Endothelial cell of umbilical vein (primary cell): ENCODE data around the gene FAM32A. TPM values are rescaled to one million over a fixed set of nuclear protein-coding genes. Genes with fewer than 3 reads are reported as not detected.

Experiments used
- BruUV-seq: library from RNA; stranded (reverse); fragments of 400-500 nt; replicated peaks from 2 replicates; lab custom pipeline; 2021; lab: Mats Ljungman, UMichigan
- CTCF ChIA-PET: fragments of 300-600, 350-600 bp; sonication (Branson Sonifier 250); formaldehyde crosslinking; loops from one replicate; lab custom pipeline; 2021; ENCODE audit warnings: antibody characterized with exemption, inconsistent platforms; lab: Charles Lee
- POLR2A ChIA-PET: fragments of 300-600, 350-600 bp; sonication (Branson Sonifier 250); formaldehyde crosslinking; loops from one replicate; lab custom pipeline; 2021; ENCODE audit warnings: antibody characterized with exemption, inconsistent platforms; lab: Charles Lee
- DNase-seq: peaks from one replicate; pipeline ENCODE4 v3.0.0-alpha.2; 2011; ENCODE audit warnings: low read depth, low spot score
- FAIRE-seq: peaks from 2 replicates; lab custom pipeline; 2011; peaks lifted over from hg19 to GRCh38; lab: Jason Lieb, UNC
- H2AFZ ChIP-seq: 2 replicates; pipeline ENCODE4 v1.6.0; 2012; ENCODE audit warnings: low read depth, low read length, control low read depth, inconsistent platforms
- H3K27ac ChIP-seq: 2 replicates; pipeline ENCODE4 v1.5.1; 2011; ENCODE audit warnings: low read depth, mild to moderate bottlenecking, control low read depth, low read length, moderate library complexity; ENCODE audit not compliant: insufficient read depth
- H3K27me3 ChIP-seq, 2 experiments: 2 replicates each; pipeline versions ENCODE4 v1.6.0 to v1.6.1; 2011; ENCODE audit warnings: low read length in 2 of 2, mixed read lengths in 1 of 2; ENCODE audit not compliant: control insufficient read depth in 2 of 2, insufficient read depth in 2 of 2
- H3K36me3 ChIP-seq, 2 experiments: 2 replicates in 1 of 2; 3 replicates in 1 of 2; pipeline ENCODE4 v1.5.1; 2011; ENCODE audit warnings: low read length in 2 of 2, mild to moderate bottlenecking in 1 of 2, moderate library complexity in 1 of 2; ENCODE audit not compliant: control insufficient read depth in 2 of 2, insufficient read depth in 2 of 2; ENCODE audit errors: extremely low read depth in 1 of 2
- H3K4me1 ChIP-seq: 3 replicates; pipeline ENCODE4 v1.5.1; 2011; ENCODE audit warnings: mild to moderate bottlenecking, low read length; ENCODE audit not compliant: control insufficient read depth, insufficient read depth; ENCODE audit errors: extremely low read depth
- H3K4me2 ChIP-seq: 2 replicates; pipeline ENCODE4 v1.6.1; 2011; ENCODE audit warnings: low read length, control low read depth, mixed read lengths; ENCODE audit not compliant: insufficient read depth
- H3K4me3 ChIP-seq, 3 experiments: fragments of 200-600 bp in 1 of 3; sonication (generic), shearing (Covaris generic) in 1 of 3; replicated peaks in 1 of 3; 2 replicates each; pipeline ENCODE4 v1.5.1; 2011 to 2016; ENCODE audit warnings: control low read depth in 3 of 3, low read length in 3 of 3, mild to moderate bottlenecking in 2 of 3, inconsistent platforms in 1 of 3, low read depth in 1 of 3, moderate library complexity in 1 of 3; ENCODE audit not compliant: insufficient read depth in 1 of 3
- H3K79me2 ChIP-seq: 2 replicates; pipeline ENCODE4 v1.6.0; 2012; ENCODE audit warnings: low read length, inconsistent platforms; ENCODE audit not compliant: control insufficient read depth, insufficient read depth
- H3K9ac ChIP-seq: replicated peaks from 2 replicates; pipeline ENCODE3; 2011; ENCODE audit warnings: low read length, control low read depth; ENCODE audit not compliant: insufficient read depth; ENCODE audit errors: extremely low read depth
- H3K9me1 ChIP-seq: replicated peaks from 3 replicates; pipeline ENCODE4 v1.6.0; 2011; ENCODE audit warnings: mild to moderate bottlenecking, low read length; ENCODE audit not compliant: control insufficient read depth, insufficient read depth; ENCODE audit errors: extremely low read depth
- H3K9me3 ChIP-seq: replicated peaks from 2 replicates; pipeline ENCODE4 v1.5.1; 2012; ENCODE audit warnings: low read length, inconsistent platforms; ENCODE audit not compliant: control insufficient read depth, insufficient read depth
- H4K20me1 ChIP-seq: replicated peaks from 2 replicates; pipeline ENCODE3; 2011; ENCODE audit warnings: mild to moderate bottlenecking, low read length; ENCODE audit not compliant: control insufficient read depth, insufficient read depth; ENCODE audit errors: extremely low read depth
- CTCF ChIP-seq, 2 donors: IDR thresholded peaks; 1 replicate in 1 of 2; 2 replicates in 1 of 2; pipeline ENCODE4 v1.5.1; 2011; ENCODE audit warnings: low read length in 2 of 2, mild to moderate bottlenecking in 2 of 2, moderate library complexity in 2 of 2, control low read depth in 1 of 2, inconsistent platforms in 1 of 2, low read depth in 1 of 2; ENCODE audit not compliant: insufficient read depth in 1 of 2; ENCODE audit errors: extremely low read depth in 1 of 2
- EZH2 ChIP-seq: IDR thresholded peaks from 2 replicates; pipeline ENCODE4 v1.6.1; 2012; ENCODE audit warnings: borderline replicate concordance, low read depth, mild to moderate bottlenecking, moderate library complexity, low read length, inconsistent platforms; ENCODE audit not compliant: severe bottlenecking
- GATA2 ChIP-seq: IDR thresholded peaks from 2 replicates; pipeline ENCODE4 v1.7.0; 2011; ENCODE audit warnings: low read depth, mild to moderate bottlenecking, moderate library complexity, mixed read lengths, low read length; ENCODE audit not compliant: insufficient read length, insufficient read depth
- JUN ChIP-seq: IDR thresholded peaks from 2 replicates; pipeline ENCODE4 v1.6.1; 2011; ENCODE audit warnings: borderline replicate concordance, low read depth; ENCODE audit not compliant: insufficient read length, insufficient read depth
- POLR2A ChIP-seq: IDR thresholded peaks from 2 replicates; pipeline ENCODE4 v1.6.1; 2012; ENCODE audit warnings: low read depth, mild to moderate bottlenecking, control low read depth, low read length
- POLR2AphosphoS5 ChIP-seq: IDR thresholded peaks from 2 replicates; pipeline ENCODE4 v1.6.1; 2012; ENCODE audit warnings: low read depth, mild to moderate bottlenecking, control low read depth, low read length, moderate library complexity; ENCODE audit not compliant: insufficient read depth
- dilution Hi-C: fragments of 300-500 bp; cut with MboI; formaldehyde crosslinking; loops from one replicate; pipeline ENCODE4 v1.15.0; 2019; ENCODE audit warnings: low sequenced_read_pairs; ENCODE audit not compliant: extremely low pct_ligation_motif_present
- intact Hi-C: fragments of 100-400 bp; cut with micrococcal nuclease; formaldehyde crosslinking; loops from one replicate; pipeline ENCODE4 v1.10.0; 2022
- polyA plus RNA-seq, 4 experiments: library from polyadenylated mRNA; depleted of rRNA in 3 of 4; stranded (reverse) in 3 of 4; unstranded in 1 of 4; fragments of >200 nt; gene quantifications; 2 replicates each; pipeline versions ENCODE4 v1.2.1 to v1.2.3, GENCODE V29; 2011 to 2012; ENCODE audit warnings: missing spikeins in 1 of 4
- total RNA-seq: library from RNA; stranded (reverse); gene quantifications from 2 replicates; pipeline ENCODE4 v1.2.3, GENCODE V29; 2021

FAM32A gene
- total and polyA plus RNA-seq, 2 donors (not counting 3 experiments of a cell fraction or from before 2014, with no cell fraction given), result 82.8 to 130 TPM

GRCh38 chr19:16184665-16185122 is 516 bp upstream of the FAM32A start:
- intact Hi-C loops (loop anchor here (1.0 to 10.0 kb wide), 5 partner anchors 13 to 1080 kb away; partner anchors contain the start of genes AP1M1, RAB8A and SYDE1), dilution Hi-C loops (no loop called here)
- Histone ChIP-seq H3K9me1 (no peaks in the 10 kb centered on the region), H3K4me3 (peak overlapping the region in 2 of 3 experiments; percentile 58 to 96), H3K4me2 (peak overlapping the region; percentile 77), H3K9ac (no peak overlapping the region), H3K27ac (no peak overlapping the region), H3K79me2 (peaks cover 26% of the 10 kb centered on the region), H3K9me3 (no peaks in the 10 kb centered on the region), H2AFZ (peak overlapping the region; percentile 83), H3K27me3 (no peaks in the 10 kb centered on the region), H3K4me1 (peaks cover 10% of the 10 kb centered on the region), H4K20me1 (no peaks in the 10 kb centered on the region), H3K36me3 (peaks cover 2 to 13% of the 10 kb centered on the region in 2 experiments)
- TSS peak; percentile 74 for BruUV-seq
- ChIA-PET POLR2A (interaction anchor here (0.6 to 2.4 kb wide), 3 partner anchors 13 to 232 kb away, joined by 3 to 12 read pairs (median 3); partner anchors contain the start of gene AP1M1), CTCF (interaction anchor here (0.9 to 4.0 kb wide), 13 partner anchors 7 to 555 kb away, joined by 3 to 70 read pairs (median 5); no protein-coding TSS in a partner anchor)
- no peak for TF ChIP-seq POLR2A
- no peak for DNase-seq
- FAIRE-seq, result no peak

- H4K20me1 ChIP-seq, result no peaks in the 10 kb centered on the region
- H3K79me2 ChIP-seq, result peaks cover 26% of the 10 kb centered on the region
- FAIRE-seq (no peak), DNase-seq (peak; percentile 55)
- dilution Hi-C loops (no loop called here), intact Hi-C loops (loop anchor here (1.0 to 10.0 kb wide), 5 partner anchors 12 to 1081 kb away; partner anchors contain the start of genes AP1M1, RAB8A and SYDE1)
- no TSS peak for BruUV-seq
- peak overlapping the region; percentile 95 for H3K4me2 ChIP-seq
- H3K9me1 ChIP-seq, result no peaks in the 10 kb centered on the region
- peak overlapping the region; percentile 76 for H3K27ac ChIP-seq
- peaks cover 10% of the 10 kb centered on the region for H3K4me1 ChIP-seq
- H3K9ac ChIP-seq, result peak overlapping the region; percentile 93
- H3K4me3 ChIP-seq, result peak overlapping the region; percentile 84 to 96 (median 84)
- ChIA-PET CTCF (interaction anchor here (0.6 to 4.0 kb wide), 23 partner anchors 8 to 1094 kb away, joined by 3 to 70 read pairs (median 4); partner anchors contain the start of gene AP1M1), POLR2A (interaction anchor here (1.0 to 2.4 kb wide), 2 partner anchors 11 to 231 kb away, joined by 3 to 12 read pairs; partner anchors contain the start of gene AP1M1)
- H2AFZ ChIP-seq, result peak overlapping the region; percentile 62
- no peaks in the 10 kb centered on the region for H3K9me3 ChIP-seq
- no peaks in the 10 kb centered on the region for H3K27me3 ChIP-seq
- TF ChIP-seq POLR2AphosphoS5 (no peak), EZH2 (no peak), CTCF (IDR thresholded peaks at IDR 0.05; ENCODE audit: extremely low read depth in 1 of 2, insufficient read depth in 1 of 2, low read depth in 1 of 2, low read length in 2 of 2) (peak; percentile 29 to 58), GATA2 (no peak), JUN (no peak)
- peaks cover 2 to 24% of the 10 kb centered on the region in 2 experiments for H3K36me3 ChIP-seq
Observed at GRCh38 chr19:16185768-16186123, 536 bp downstream of the FAM32A start.
